PC-9 (cell line): ENCODE results near the gene COPZ2. TPM values are rescaled to one million over a fixed set of nuclear protein-coding genes. Genes with fewer than 3 reads are reported as not detected.

Source experiments
- BruUV-seq: library from RNA; stranded (reverse); fragments of 400-500 nt; replicated peaks from 2 replicates; lab custom pipeline; 2021; lab: Mats Ljungman, UMichigan
- CTCF ChIA-PET: fragments of 300-600 bp; sonication (Branson Sonifier 250); formaldehyde crosslinking; loops from one replicate; lab custom pipeline; 2022; ENCODE audit warnings: antibody characterized with exemption; lab: Charles Lee
- POLR2A ChIA-PET: fragments of 300-600 bp; sonication (Branson Sonifier 250); formaldehyde crosslinking; loops from one replicate; lab custom pipeline; 2022; ENCODE audit warnings: antibody characterized with exemption; ENCODE audit not compliant: unreplicated experiment; lab: Charles Lee
- DNase-seq, 2 experiments: peaks; one replicate each; pipeline versions ENCODE4 v3.0.0 to v3.0.0-alpha.2; 2015 to 2022; ENCODE audit warnings: mixed read lengths in 1 of 2
- H2AFZ ChIP-seq: fragments of 200-600 bp; sonication (generic); 2 replicates; pipeline ENCODE4 v1.8.1; 2017; ENCODE audit warnings: antibody characterized with exemption
- H3F3A ChIP-seq: fragments of 200-600 bp; sonication (generic); 2 replicates; pipeline ENCODE4 v1.8.1; 2017; ENCODE audit warnings: antibody characterized with exemption, mild to moderate bottlenecking, low read depth; ENCODE audit not compliant: insufficient read depth
- H3K27ac ChIP-seq: fragments of 200-600 bp; sonication (generic); 2 replicates; pipeline ENCODE4 v1.6.1; 2016; ENCODE audit warnings: mixed run types
- H3K27me3 ChIP-seq: fragments of 200-600 bp; sonication (generic); 2 replicates; pipeline ENCODE4 v1.6.1; 2016; ENCODE audit warnings: low read depth, mixed run types; ENCODE audit not compliant: insufficient read depth
- H3K36me3 ChIP-seq: fragments of 200-600 bp; sonication (generic); 2 replicates; pipeline ENCODE4 v1.6.1; 2016; ENCODE audit warnings: low read depth, mixed run types
- H3K4me1 ChIP-seq: fragments of 200-600 bp; sonication (generic); replicated peaks from 2 replicates; pipeline ENCODE4 v1.6.1; 2016; ENCODE audit warnings: mixed run types; ENCODE audit not compliant: insufficient read depth
- H3K4me2 ChIP-seq: fragments of 200-600 bp; sonication (generic); 2 replicates; pipeline ENCODE4 v1.6.1; 2017; ENCODE audit warnings: mixed run types
- H3K4me3 ChIP-seq: fragments of 200-600 bp; sonication (generic); 2 replicates; pipeline ENCODE4 v1.6.1; 2016; ENCODE audit warnings: mixed run types
- H3K79me2 ChIP-seq: fragments of 200-600 bp; sonication (generic); 2 replicates; pipeline ENCODE4 v1.6.1; 2017; ENCODE audit warnings: low read depth, mixed run types
- H3K9me2 ChIP-seq: fragments of 200-600 bp; sonication (generic); 2 replicates; pipeline ENCODE4 v1.8.1; 2017; ENCODE audit warnings: mild to moderate bottlenecking; ENCODE audit not compliant: insufficient read depth
- H3K9me3 ChIP-seq: fragments of 200-600 bp; sonication (generic); 2 replicates; pipeline ENCODE4 v1.8.1; 2016; ENCODE audit warnings: low read depth; ENCODE audit not compliant: insufficient read depth
- H4K20me1 ChIP-seq: fragments of 200-600 bp; sonication (generic); 2 replicates; pipeline ENCODE4 v1.8.1; 2017; ENCODE audit not compliant: insufficient read depth
- EZH2 ChIP-seq: fragments of 200-600 bp; sonication (generic); IDR thresholded peaks from 2 replicates; pipeline ENCODE4 v1.8.0; 2017; ENCODE audit warnings: antibody characterized with exemption, low read depth
- intact Hi-C: fragments of 100-400 bp; cut with micrococcal nuclease; formaldehyde crosslinking; loops from one replicate; pipeline ENCODE4 v1.10.0; 2022; ENCODE audit not compliant: unreplicated experiment
- total RNA-seq: library from RNA; stranded (reverse); gene quantifications from 2 replicates; pipeline ENCODE4 v1.2.3, GENCODE V29; 2021
- TF ChIP-seq, protein P1 (sequence below): fragments of 200-600 bp; sonication (generic); conservative IDR thresholded peaks from 2 replicates; pipeline ENCODE4 v1.6.1; 2017; ENCODE audit warnings: mixed run types, antibody characterized with exemption, mild to moderate bottlenecking, moderate library complexity

COPZ2 gene
- total RNA-seq, 1 experiment from 2014 or later = 2.6 TPM

- peaks cover 3% of the 10 kb centered on the region; the same call in 1 of the 2 replicates for H3F3A ChIP-seq
- peaks cover 27% of the 10 kb centered on the region for H3K36me3 ChIP-seq
- H3K4me1 ChIP-seq = no peaks in the 10 kb centered on the region
- no peaks in the 10 kb centered on the region for H3K9me3 ChIP-seq
- H3K27ac ChIP-seq = no peak overlapping the region
- H3K27me3 ChIP-seq = no peaks in the 10 kb centered on the region
- POLR2A ChIA-PET = interaction anchor here (0.5 kb wide), 1 partner anchor 14 kb away, joined by 4 read pairs; no protein-coding TSS in a partner anchor
- no peak overlapping the region for H3K4me3 ChIP-seq
- no peak for TF ChIP-seq EZH2
- TF ChIP-seq, protein P1, sequence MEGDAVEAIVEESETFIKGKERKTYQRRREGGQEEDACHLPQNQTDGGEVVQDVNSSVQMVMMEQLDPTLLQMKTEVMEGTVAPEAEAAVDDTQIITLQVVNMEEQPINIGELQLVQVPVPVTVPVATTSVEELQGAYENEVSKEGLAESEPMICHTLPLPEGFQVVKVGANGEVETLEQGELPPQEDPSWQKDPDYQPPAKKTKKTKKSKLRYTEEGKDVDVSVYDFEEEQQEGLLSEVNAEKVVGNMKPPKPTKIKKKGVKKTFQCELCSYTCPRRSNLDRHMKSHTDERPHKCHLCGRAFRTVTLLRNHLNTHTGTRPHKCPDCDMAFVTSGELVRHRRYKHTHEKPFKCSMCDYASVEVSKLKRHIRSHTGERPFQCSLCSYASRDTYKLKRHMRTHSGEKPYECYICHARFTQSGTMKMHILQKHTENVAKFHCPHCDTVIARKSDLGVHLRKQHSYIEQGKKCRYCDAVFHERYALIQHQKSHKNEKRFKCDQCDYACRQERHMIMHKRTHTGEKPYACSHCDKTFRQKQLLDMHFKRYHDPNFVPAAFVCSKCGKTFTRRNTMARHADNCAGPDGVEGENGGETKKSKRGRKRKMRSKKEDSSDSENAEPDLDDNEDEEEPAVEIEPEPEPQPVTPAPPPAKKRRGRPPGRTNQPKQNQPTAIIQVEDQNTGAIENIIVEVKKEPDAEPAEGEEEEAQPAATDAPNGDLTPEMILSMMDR = no peak
- no peaks in the 10 kb centered on the region for H4K20me1 ChIP-seq
- H3K79me2 ChIP-seq = no peaks in the 10 kb centered on the region
- BruUV-seq = no TSS peak
- intact Hi-C loops = no loop called here
- H2AFZ ChIP-seq = no peak overlapping the region
- DNase-seq = no peak
- CTCF ChIA-PET = no interaction called here
- H3K4me2 ChIP-seq = no peak overlapping the region
- H3K9me2 ChIP-seq = no peaks in the 10 kb centered on the region
Observed at GRCh38 chr17:47982645-47983390, 54.8 kb downstream of the COPZ2 start.

- TF ChIP-seq, protein P1 = no peak
- TF ChIP-seq EZH2 = no peak
- H3K36me3 ChIP-seq = peaks cover 29% of the 10 kb centered on the region
- ChIA-PET CTCF (no interaction called here), POLR2A (no interaction called here)
- H3K9me3 ChIP-seq = no peaks in the 10 kb centered on the region
- H3K4me1 ChIP-seq = no peaks in the 10 kb centered on the region
- no peak overlapping the region for H2AFZ ChIP-seq
- H4K20me1 ChIP-seq = no peaks in the 10 kb centered on the region
- intact Hi-C loops = no loop called here
- H3K4me2 ChIP-seq = no peak overlapping the region
- H3K79me2 ChIP-seq = no peaks in the 10 kb centered on the region
- DNase-seq = no peak
- no peak overlapping the region for H3K4me3 ChIP-seq
- H3K9me2 ChIP-seq = no peaks in the 10 kb centered on the region
- no peaks in the 10 kb centered on the region for H3K27me3 ChIP-seq
- BruUV-seq = no TSS peak
- no peak overlapping the region for H3K27ac ChIP-seq
- peaks cover 1% of the 10 kb centered on the region; the same call in 1 of the 2 replicates for H3F3A ChIP-seq
Observed at GRCh38 chr17:47982091-47982617, 55.4 kb downstream of the COPZ2 start.

GRCh38 chr17:47981462-47981861 lies 56.1 kb downstream of the COPZ2 start:
- H3K79me2 ChIP-seq = no peaks in the 10 kb centered on the region
- no peak for TF ChIP-seq EZH2
- intact Hi-C loops = no loop called here
- H3K36me3 ChIP-seq = peaks cover 31% of the 10 kb centered on the region
- no peaks in the 10 kb centered on the region for H3K9me3 ChIP-seq
- no peaks in the 10 kb centered on the region for H3K27me3 ChIP-seq
- no peak overlapping the region for H2AFZ ChIP-seq
- H3K9me2 ChIP-seq = no peaks in the 10 kb centered on the region
- BruUV-seq = no TSS peak
- H4K20me1 ChIP-seq = no peaks in the 10 kb centered on the region
- H3F3A ChIP-seq = no peaks in the 10 kb centered on the region
- POLR2A ChIA-PET = no interaction called here
- H3K4me2 ChIP-seq = no peak overlapping the region
- no peak for DNase-seq
- no peak overlapping the region for H3K27ac ChIP-seq
- no peaks in the 10 kb centered on the region for H3K4me1 ChIP-seq
- CTCF ChIA-PET = no interaction called here
- no peak overlapping the region for H3K4me3 ChIP-seq
